RCC 7860 (cell line): ENCODE measurements around the gene RANBP3.
"Not testable (repeated sequence)": the region's sequence is repeated elsewhere in the genome, so short reads cannot be mapped to it uniquely, and the experiment has no call there.

Experiments used
- DNase-seq: peaks from one replicate; pipeline ENCODE4 v3.0.0-alpha.2; 2015; ENCODE audit warnings: low spot score
- FAIRE-seq: peaks from 2 replicates; lab custom pipeline; 2012; peaks lifted over from hg19 to GRCh38; lab: Jason Lieb, UNC

RANBP3 gene

GRCh38 chr19:5968431-5969373 lies 9.2 kb downstream of the RANBP3 start:
- no peak for FAIRE-seq
- DNase-seq: no peak

DNA sequence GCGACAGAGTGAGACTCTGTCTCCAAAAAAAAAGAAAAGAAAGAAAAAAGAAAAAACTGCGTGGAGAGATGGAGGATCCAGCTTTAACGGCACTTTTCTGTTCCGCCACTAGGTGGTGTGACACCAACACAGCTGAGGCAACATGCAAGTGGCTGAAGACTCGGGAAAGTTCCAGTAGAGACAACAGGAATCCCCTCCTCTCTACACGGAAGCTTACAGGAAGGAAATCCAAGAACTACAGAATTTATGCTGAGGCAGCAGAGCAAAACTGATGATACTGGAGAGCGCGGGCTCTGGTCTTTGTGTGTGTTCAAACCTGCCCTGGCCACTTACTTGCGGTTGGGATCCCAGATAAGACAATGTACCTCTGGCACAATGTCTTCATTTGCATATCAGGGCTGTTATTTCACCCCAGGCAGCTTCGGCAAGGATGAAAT lies 9.9 kb downstream of the RANBP3 start:
- peak; percentile 70 for DNase-seq
- FAIRE-seq: peak; percentile 77

- no peak for DNase-seq
- FAIRE-seq: no peak
These were observed 10.4 kb downstream of the RANBP3 start for GRCh38 chr19:5967571-5967970.

DNA sequence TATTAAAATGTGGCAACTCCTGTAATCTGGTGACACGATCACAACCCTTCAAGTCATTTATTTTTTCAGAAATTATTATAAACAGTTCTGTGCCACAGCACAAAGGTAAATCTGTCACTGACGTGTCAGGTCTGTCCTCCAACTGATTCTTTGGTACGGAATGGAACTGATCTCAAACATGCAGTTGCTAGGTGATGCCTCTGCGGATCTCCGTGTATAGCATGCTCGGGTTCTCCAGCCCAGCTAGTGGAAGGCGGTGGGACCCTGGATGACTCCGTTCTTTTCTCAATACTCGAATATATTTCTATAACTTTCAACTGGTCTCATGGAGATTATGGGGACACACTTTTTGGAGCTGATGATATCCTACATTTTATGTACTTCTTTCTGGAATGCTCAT lies 11.0 kb downstream of the RANBP3 start:
- DNase-seq (no peak), FAIRE-seq (no peak)

GRCh38 chr19:5966215-5966614 lies 11.7 kb downstream of the RANBP3 start:
- FAIRE-seq (no peak), DNase-seq (no peak)

DNA sequence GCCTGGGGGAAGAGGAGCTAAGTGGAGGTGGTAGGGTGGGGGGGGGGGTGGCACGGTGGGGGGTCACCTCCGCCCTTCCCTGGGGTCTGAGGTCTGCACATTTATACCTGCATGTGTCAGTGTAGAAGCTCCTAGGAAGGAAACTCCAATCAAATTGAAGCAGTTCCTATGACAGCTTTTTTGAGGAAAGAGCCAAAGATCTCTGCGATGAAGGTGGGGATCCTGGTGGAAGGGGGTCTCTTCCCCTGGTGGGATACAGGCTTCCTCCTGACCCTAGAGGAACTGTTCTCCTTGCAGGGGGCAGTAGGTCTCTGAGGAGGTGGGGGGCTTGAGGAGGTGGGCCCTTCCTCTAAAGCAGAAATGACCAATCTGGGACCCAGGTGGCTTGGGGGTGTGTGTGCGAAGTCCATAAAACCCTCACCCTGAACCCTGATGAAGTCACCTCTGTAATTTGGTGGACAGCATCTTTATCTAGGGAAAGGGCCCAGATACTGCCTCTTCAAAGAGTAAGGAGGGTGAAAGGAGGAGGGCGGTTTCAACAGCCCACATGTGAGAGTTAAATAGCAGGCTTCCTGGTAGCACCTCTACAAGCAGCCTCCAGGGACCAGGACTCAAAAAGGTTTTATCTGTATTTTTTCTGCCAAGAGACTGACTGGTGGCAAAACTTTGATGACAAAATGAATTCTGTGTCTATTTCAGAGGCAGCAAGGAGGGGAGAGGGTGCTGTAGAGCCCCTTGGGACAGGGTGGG lies 12.9 kb downstream of the RANBP3 start:
- FAIRE-seq (no peak), DNase-seq (no peak)

DNA sequence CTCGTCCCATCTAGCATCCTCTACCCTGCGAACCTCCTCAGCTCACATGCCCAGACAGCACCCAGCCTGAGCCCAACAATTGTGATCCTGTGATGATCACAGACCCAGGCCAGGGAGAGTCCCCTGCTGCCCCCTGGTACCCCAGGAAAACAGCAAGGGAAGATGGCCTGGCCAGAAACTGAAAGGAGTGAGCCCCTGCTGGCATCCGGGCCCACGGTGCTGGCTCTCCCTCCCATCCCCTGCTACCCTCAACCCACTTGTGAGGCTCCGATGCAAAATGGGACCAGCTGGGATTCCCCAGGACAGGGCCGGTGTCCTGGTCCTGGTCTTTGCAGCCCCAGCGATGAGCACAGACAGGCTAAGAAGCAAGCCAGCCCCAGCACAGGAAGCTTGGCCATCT lies 14.1 kb downstream of the RANBP3 start:
- no peak for FAIRE-seq
- no peak for DNase-seq

DNA sequence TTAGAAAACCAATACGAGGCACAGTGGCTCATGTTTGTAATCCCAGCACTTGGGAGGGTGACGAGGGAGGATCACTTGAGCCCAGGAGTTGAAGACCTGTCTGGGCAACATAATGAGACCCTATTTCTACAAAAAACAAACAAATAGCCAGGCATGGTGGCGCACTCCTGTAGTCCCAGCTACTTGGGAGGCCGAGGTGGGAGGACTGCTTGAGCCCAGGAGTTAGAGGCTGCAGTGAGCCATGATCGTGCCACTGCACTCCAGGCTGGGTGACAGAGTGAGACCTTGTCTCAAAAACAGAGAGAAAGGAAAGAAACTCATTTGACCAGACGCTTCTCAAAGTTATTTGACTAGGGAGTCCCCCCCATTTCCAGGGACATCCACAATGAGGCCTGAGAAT lies 14.7 kb downstream of the RANBP3 start:
- not testable (repeated sequence) for DNase-seq, FAIRE-seq

- DNase-seq (no peak), FAIRE-seq (no peak)
These were observed 15.7 kb downstream of the RANBP3 start for GRCh38 chr19:5961969-5962945.

DNA sequence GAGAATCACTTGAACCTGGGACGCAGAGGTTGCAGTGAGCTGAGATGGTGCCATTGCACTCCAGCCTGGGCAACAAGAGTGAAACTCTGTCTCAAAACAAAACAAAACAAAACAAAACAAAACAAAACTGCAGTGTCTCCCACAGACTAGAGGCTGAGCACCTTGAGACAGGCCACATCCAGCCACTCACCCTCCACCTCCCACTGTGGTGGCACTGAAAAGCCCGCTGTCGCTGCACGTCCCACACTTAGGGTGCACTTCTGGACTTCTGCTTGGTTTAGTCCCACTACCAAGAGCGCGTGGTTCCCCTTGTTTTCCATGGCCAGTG lies 16.3 kb downstream of the RANBP3 start:
- FAIRE-seq, DNase-seq: not testable (repeated sequence)

GRCh38 chr19:5960005-5961001 lies 17.6 kb downstream of the RANBP3 start:
- no peak for FAIRE-seq
- DNase-seq: no peak

GRCh38 chr19:5959260-5960004 lies 18.5 kb downstream of the RANBP3 start:
- FAIRE-seq (no peak), DNase-seq (no peak)

DNA sequence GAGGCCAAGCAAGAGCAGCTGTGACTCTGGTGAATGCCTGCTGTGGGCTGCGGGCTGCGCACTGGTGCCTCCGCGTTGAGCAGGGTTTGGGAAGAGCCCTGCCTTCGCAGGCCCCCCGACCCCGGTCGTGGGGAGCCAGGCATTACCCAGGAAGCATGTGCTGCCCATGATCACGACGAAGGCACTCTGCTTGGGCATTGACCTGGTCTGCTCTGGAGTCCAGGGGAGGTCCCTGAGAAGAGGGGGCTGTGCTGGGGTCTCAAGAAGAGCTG lies 19.2 kb downstream of the RANBP3 start:
- FAIRE-seq: no peak
- DNase-seq: no peak

DNA sequence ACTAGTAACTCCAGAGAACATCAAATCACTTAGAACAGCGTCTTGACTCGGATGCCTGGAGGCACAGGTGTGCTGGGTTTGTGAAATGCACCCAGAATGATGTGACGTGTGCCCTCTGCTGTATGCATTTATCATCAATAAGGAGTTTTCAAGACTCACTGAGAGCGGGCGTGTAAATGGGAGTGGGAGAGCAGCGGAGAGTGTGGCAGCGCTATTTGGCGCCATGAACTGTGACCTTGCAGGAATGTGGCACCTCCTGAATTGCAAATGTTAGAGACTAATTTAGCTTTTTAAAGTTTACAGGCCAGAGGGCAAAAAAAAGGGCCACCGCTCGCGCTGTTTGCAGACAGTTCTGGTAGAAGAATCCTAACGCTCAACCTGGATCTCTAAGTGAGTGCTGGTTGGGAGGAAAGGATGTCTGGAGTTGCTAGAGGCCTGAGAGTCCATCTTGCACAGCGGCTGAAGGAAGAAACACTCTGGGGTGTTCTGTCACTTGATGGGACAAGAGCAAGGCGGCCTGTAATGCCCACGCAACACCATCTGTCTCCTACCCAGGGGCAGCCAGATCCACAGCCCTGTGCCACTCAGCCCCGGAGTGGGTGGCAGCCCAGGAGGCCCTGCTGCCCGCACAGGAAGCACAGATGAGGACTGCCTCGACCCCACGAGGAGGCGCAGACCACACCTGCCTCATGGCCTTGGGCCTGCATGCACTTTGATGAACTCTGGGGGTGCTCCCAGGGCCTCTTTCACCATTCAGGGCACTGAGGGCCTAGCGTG lies 19.7 kb downstream of the RANBP3 start:
- DNase-seq (no peak), FAIRE-seq (no peak)

DNA sequence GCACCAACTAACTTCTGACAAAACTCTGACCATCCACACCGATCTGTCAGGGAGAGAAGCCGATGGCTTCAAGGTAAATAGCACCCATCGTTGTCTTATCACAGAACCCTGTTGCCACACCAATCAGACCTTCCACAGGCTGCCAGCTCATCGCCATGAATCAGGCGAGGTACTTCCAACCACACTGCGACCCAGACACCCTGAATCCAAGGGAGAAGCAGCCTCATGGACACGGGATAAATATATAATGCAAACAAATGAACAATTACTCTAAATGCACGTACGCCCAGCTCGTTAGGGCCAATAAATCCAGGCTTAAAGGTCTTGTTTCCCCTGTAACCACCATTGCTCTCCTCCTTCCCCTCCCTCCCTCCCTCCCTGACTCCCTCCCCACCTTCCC lies 20.8 kb downstream of the RANBP3 start:
- FAIRE-seq (no peak), DNase-seq (no peak)

GRCh38 chr19:5956728-5957127 lies 21.2 kb downstream of the RANBP3 start:
- no peak for DNase-seq
- FAIRE-seq: no peak

DNA sequence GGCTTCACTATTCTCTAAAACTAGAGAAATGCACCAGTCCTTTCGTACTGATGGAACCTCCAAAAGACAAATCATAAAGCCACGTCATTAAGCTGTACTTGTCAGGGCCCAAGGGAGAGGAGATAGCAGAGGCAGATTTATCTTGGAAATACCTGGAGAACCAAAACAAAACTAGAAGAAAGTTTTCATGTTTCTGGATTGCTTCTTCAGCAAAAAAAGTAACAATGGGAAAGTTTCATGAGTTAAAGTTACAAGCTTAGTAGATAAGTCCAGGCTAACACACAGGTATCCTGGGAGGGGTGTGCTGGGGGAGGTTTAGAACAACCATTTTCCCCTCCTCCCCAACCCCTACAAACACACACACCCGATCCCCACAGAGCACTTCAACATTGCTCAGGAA lies 21.6 kb downstream of the RANBP3 start:
- FAIRE-seq (no peak), DNase-seq (no peak)

GRCh38 chr19:5955636-5955935 lies 22.4 kb downstream of the RANBP3 start:
- FAIRE-seq (no peak), DNase-seq (no peak)

DNA sequence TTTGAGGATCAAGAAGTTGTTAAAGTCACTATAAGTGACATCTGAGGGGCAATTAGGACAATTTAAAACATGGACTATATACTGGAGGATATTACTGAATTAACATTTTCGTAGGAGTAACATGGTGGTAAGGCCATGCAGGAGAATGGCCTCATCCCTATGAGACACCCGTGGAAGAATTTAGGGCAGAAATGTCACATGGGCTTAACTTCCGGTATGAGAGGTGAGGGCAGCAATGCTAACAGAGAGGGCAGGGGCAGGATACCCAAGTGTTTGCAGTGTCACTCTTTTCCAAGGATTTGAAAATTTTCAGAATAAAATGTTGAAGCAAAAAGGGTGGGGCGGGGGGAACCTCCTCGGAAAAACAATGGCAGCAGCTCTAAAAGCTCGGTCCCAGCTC lies 23.6 kb downstream of the RANBP3 start:
- FAIRE-seq: no peak
- no peak for DNase-seq
